GM18951 (cell line): ENCODE measurements around the gene STARD3.

Experiments
- POLR2A ChIP-seq: IDR thresholded peaks from 4 replicates; pipeline ENCODE4 v1.6.1; 2011; ENCODE audit warnings: mild to moderate bottlenecking; ENCODE audit not compliant: insufficient read length, insufficient read depth; ENCODE audit errors: extremely low read depth
- in situ Hi-C: fragments of 300-500 bp; cut with MboI; formaldehyde crosslinking; loops from one replicate; pipeline ENCODE4 v1.12.0; 2022; ENCODE audit warnings: low sequenced_read_pairs, mixed read lengths, inconsistent platforms; ENCODE audit not compliant: unreplicated experiment

STARD3 gene

GRCh38 chr17:39642291-39643074 is 5.5 kb downstream of the STARD3 start:
- in situ Hi-C loops = no loop called here

GRCh38 chr17:39643271-39643670 is 6.3 kb downstream of the STARD3 start:
- in situ Hi-C loops = no loop called here
- no peak for TF ChIP-seq POLR2A

More at GRCh38 chr17:39642291-39643074, 5.5 kb downstream of the STARD3 start:
- TF ChIP-seq POLR2A = no peak

GRCh38 chr17:39647256-39647655 is 10.3 kb downstream of the STARD3 start:
- in situ Hi-C loops = no loop called here
- TF ChIP-seq POLR2A = no peak

- TF ChIP-seq POLR2A = no peak
- in situ Hi-C loops = no loop called here
These were observed 11.8 kb downstream of the STARD3 start for GRCh38 chr17:39648616-39649366.

GRCh38 chr17:39650121-39650579 is 13.2 kb downstream of the STARD3 start:
- TF ChIP-seq POLR2A = no peak
- in situ Hi-C loops = no loop called here

- no peak for TF ChIP-seq POLR2A
- in situ Hi-C loops = no loop called here
These were observed 15.1 kb downstream of the STARD3 start for GRCh38 chr17:39651923-39652586.

- in situ Hi-C loops = no loop called here
- TF ChIP-seq POLR2A = no peak
These were observed 15.8 kb downstream of the STARD3 start for GRCh38 chr17:39652587-39653315.

GRCh38 chr17:39653316-39653661 is 16.3 kb downstream of the STARD3 start:
- in situ Hi-C loops = no loop called here
- TF ChIP-seq POLR2A = no peak

- in situ Hi-C loops = no loop called here
- TF ChIP-seq POLR2A = no peak
These were observed 16.9 kb downstream of the STARD3 start for GRCh38 chr17:39653662-39654331.

GRCh38 chr17:39655105-39655504 is 18.2 kb downstream of the STARD3 start:
- TF ChIP-seq POLR2A = no peak
- in situ Hi-C loops = no loop called here

GRCh38 chr17:39658346-39658745 is 21.4 kb downstream of the STARD3 start:
- no peak for TF ChIP-seq POLR2A
- in situ Hi-C loops = no loop called here

GRCh38 chr17:39658760-39659159 is 21.8 kb downstream of the STARD3 start:
- TF ChIP-seq POLR2A = no peak
- in situ Hi-C loops = no loop called here
